ENCODE data around the gene NAMPT. TPM values are rescaled to one million over a fixed set of nuclear protein-coding genes. Genes with fewer than 3 reads are reported as not detected.

The NAMPT gene
- total and polyA plus RNA-seq, 9 of the 15 experiments (the other 6 are each of a cell fraction or from before 2014, with no cell fraction given): 41.1 to 160 (median 106) TPM

- TF ChIP-seq USF2 (CRISPR knock-in tag; IDR thresholded peaks at IDR 0.05) (no peak), POLR2AphosphoS5 (IDR thresholded peaks at IDR 0.05; ENCODE audit: control insufficient read depth, insufficient read depth, low read depth, low read length) (no peak), ZNF143 (CRISPR knock-in tag; IDR thresholded peaks at IDR 0.05) (no peak), GABPA (tag; conservative IDR thresholded peaks at IDR 0.05; ENCODE audit: low read depth) (peak; percentile 60), E2F6 (IDR thresholded peaks at IDR 0.05; ENCODE audit: borderline replicate concordance in 1 of 2, extremely low read depth in 1 of 2, insufficient read depth in 1 of 2, insufficient read length in 1 of 2, low read depth in 1 of 2, low read length in 1 of 2, poor library complexity in 1 of 2, severe bottlenecking in 1 of 2) (no peak), BACH1 (tag; IDR thresholded peaks at IDR 0.05) (0 out of 2 replicates have a peak, but pooled peaks have one; percentile 28), ZZZ3 (IDR thresholded peaks at IDR 0.05) (no peak), CBFB (CRISPR knock-in tag; IDR thresholded peaks at IDR 0.05) (no peak), ZNF318 (IDR thresholded peaks at IDR 0.05; ENCODE audit: borderline replicate concordance in 1 of 2, low read depth in 1 of 2) (0 out of 4 replicates have a peak, but pooled peaks of 1 of the 2 experiments have one; percentile 23)
- TF ChIP-seq, protein P1, sequence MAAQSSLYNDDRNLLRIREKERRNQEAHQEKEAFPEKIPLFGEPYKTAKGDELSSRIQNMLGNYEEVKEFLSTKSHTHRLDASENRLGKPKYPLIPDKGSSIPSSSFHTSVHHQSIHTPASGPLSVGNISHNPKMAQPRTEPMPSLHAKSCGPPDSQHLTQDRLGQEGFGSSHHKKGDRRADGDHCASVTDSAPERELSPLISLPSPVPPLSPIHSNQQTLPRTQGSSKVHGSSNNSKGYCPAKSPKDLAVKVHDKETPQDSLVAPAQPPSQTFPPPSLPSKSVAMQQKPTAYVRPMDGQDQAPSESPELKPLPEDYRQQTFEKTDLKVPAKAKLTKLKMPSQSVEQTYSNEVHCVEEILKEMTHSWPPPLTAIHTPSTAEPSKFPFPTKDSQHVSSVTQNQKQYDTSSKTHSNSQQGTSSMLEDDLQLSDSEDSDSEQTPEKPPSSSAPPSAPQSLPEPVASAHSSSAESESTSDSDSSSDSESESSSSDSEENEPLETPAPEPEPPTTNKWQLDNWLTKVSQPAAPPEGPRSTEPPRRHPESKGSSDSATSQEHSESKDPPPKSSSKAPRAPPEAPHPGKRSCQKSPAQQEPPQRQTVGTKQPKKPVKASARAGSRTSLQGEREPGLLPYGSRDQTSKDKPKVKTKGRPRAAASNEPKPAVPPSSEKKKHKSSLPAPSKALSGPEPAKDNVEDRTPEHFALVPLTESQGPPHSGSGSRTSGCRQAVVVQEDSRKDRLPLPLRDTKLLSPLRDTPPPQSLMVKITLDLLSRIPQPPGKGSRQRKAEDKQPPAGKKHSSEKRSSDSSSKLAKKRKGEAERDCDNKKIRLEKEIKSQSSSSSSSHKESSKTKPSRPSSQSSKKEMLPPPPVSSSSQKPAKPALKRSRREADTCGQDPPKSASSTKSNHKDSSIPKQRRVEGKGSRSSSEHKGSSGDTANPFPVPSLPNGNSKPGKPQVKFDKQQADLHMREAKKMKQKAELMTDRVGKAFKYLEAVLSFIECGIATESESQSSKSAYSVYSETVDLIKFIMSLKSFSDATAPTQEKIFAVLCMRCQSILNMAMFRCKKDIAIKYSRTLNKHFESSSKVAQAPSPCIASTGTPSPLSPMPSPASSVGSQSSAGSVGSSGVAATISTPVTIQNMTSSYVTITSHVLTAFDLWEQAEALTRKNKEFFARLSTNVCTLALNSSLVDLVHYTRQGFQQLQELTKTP (IDR thresholded peaks at IDR 0.05; ENCODE audit: low read depth in 1 of 2, partially characterized antibody in 2 of 2): peak in 1 of 2 experiments; percentile 12
- TF ChIP-seq, protein P2, sequence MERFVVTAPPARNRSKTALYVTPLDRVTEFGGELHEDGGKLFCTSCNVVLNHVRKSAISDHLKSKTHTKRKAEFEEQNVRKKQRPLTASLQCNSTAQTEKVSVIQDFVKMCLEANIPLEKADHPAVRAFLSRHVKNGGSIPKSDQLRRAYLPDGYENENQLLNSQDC (CRISPR knock-in tag; IDR thresholded peaks at IDR 0.05): no peak
Measured at GRCh38 chr7:106199813-106200364, 84.9 kb downstream of the NAMPT start (continued).

All from K562 (cell line).